Measurements from ENCODE around the gene ANKRD18B.
"Not testable (repeated sequence)": the region's sequence is repeated elsewhere in the genome, so short reads cannot be mapped to it uniquely, and the experiment has no call there.

GRCh38 chr9:33587799-33588198, 63.7 kb downstream of the ANKRD18B start:
- TF ChIP-seq GLIS3 (CRISPR knock-in tag; IDR thresholded peaks at IDR 0.05); PPARA (CRISPR knock-in tag; IDR thresholded peaks at IDR 0.05; ENCODE audit: borderline replicate concordance); CREB5 (CRISPR knock-in tag; IDR thresholded peaks at IDR 0.05; ENCODE audit: low read depth); ARNTL (CRISPR knock-in tag; IDR thresholded peaks at IDR 0.05; ENCODE audit: borderline replicate concordance, low read depth); ZFP3 (CRISPR knock-in tag; IDR thresholded peaks at IDR 0.05); ZNF70 (CRISPR knock-in tag; IDR thresholded peaks at IDR 0.05); TOX (CRISPR knock-in tag; IDR thresholded peaks at IDR 0.05; ENCODE audit: borderline replicate concordance); OSR1 (CRISPR knock-in tag; IDR thresholded peaks at IDR 0.05); CSDC2 (CRISPR knock-in tag; IDR thresholded peaks at IDR 0.05); SNAI2 (CRISPR knock-in tag; IDR thresholded peaks at IDR 0.05); ZC3H10 (CRISPR knock-in tag; IDR thresholded peaks at IDR 0.05); PATZ1 (CRISPR knock-in tag; IDR thresholded peaks at IDR 0.05; ENCODE audit: borderline replicate concordance); ISL1 (CRISPR knock-in tag; IDR thresholded peaks at IDR 0.05); ZNF8 (CRISPR knock-in tag; IDR thresholded peaks at IDR 0.05): not testable (repeated sequence)

Data from SK-N-SH treated with all-trans-retinoic acid at 6 μM for 48 hours (cell line).